ENCODE measurements around the gene SETD5. TPM values are rescaled to one million over a fixed set of nuclear protein-coding genes. Genes with fewer than 3 reads are reported as not detected.

The SETD5 gene
- polyA plus RNA-seq, 4 donors, result 9.5 to 87.0 (median 20.0) TPM

GRCh38 chr3:9386078-9386459, 11.3 kb upstream of the SETD5 start:
- Histone ChIP-seq H3K4me1 (ENCODE audit: control insufficient read depth in 3 of 3, insufficient read depth in 2 of 3, low read depth in 1 of 3, low read length in 2 of 3) (no peaks in the 10 kb centered on the region), H3K36me3 (ENCODE audit: control insufficient read depth in 3 of 3, insufficient read depth in 2 of 3, low read depth in 1 of 3, low read length in 3 of 3) (peaks cover 26 to 35% (median 27%) of the 10 kb centered on the region in 3 donors), H3K27me3 (ENCODE audit: control insufficient read depth in 3 of 3, insufficient read depth in 3 of 3, low read length in 3 of 3) (no peaks in the 10 kb centered on the region), H3K9me3 (ENCODE audit: control insufficient read depth in 2 of 2, insufficient read depth in 1 of 2, low read depth in 1 of 2, low read length in 1 of 2) (no peaks in the 10 kb centered on the region), H3K4me3 (ENCODE audit: low read depth in 1 of 3, low read length in 3 of 3) (no peak overlapping the region), H3K27ac (ENCODE audit: low read depth in 1 of 3, low read length in 2 of 3) (no peak overlapping the region)
- FAIRE-seq (no peak), DNase-seq (no peak)
- WGBS, 3 donors, result 56 to 61% (median 59%) methylated on average over 3 of the region's 3 CpGs

DNA sequence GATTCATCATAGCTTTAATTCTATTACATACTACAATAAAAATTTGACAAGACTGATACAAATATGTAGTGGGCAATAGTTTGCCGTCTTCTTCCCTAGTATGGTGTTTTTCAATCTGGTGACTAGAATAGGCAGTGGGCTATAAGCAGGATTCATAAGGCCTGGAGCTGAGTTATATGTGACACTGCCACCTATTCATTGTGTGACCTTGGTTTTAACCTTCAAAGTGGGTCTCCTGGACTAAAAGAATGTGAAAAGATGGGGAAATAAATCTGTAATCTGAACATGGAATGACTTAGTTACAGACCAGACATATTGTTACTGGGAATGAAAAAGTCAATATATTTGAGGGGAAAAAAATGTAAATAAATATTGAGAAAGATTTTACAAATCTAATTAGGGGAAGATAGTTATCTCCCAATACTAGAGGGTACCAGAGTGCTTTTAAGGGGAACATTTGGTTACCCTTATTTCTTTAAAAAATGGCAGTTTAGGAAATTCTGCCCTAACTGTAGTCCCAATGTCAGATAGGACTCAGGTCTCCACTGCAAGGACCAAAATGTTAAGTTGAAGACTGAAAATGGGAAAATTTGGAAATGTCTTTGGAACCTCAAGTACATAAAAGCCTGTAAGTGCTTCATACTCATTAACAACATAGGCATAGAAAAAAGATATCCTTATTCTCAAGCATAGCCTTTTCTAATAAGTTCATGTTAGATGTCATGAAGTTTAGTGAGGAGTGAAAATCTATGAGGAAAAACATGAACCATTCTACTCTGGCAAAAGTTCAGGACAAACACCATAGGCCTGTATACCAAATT, 10.7 kb upstream of the SETD5 start:
- H3K27ac ChIP-seq (ENCODE audit: low read depth in 1 of 3, low read length in 2 of 3), result no peak overlapping the region
- no peak overlapping the region for H3K4me3 ChIP-seq (ENCODE audit: low read depth in 1 of 3, low read length in 3 of 3)
- no peaks in the 10 kb centered on the region for H3K4me1 ChIP-seq (ENCODE audit: control insufficient read depth in 3 of 3, insufficient read depth in 2 of 3, low read depth in 1 of 3, low read length in 2 of 3)
- peaks cover 26 to 38% (median 31%) of the 10 kb centered on the region in 3 donors for H3K36me3 ChIP-seq (ENCODE audit: control insufficient read depth in 3 of 3, insufficient read depth in 2 of 3, low read depth in 1 of 3, low read length in 3 of 3)
- no peaks in the 10 kb centered on the region for H3K27me3 ChIP-seq (ENCODE audit: control insufficient read depth in 3 of 3, insufficient read depth in 3 of 3, low read length in 3 of 3)
- DNase-seq (no peak), FAIRE-seq (no peak)
- no peaks in the 10 kb centered on the region for H3K9me3 ChIP-seq (ENCODE audit: control insufficient read depth in 2 of 2, insufficient read depth in 1 of 2, low read depth in 1 of 2, low read length in 1 of 2)
- 1 to 40% (median 4%) methylated on average over 1 of the region's 1 CpG for WGBS, 3 donors

GRCh38 chr3:9387322-9387655, 10.1 kb upstream of the SETD5 start:
- Histone ChIP-seq H3K27me3 (ENCODE audit: control insufficient read depth in 3 of 3, insufficient read depth in 3 of 3, low read length in 3 of 3) (no peaks in the 10 kb centered on the region), H3K4me3 (ENCODE audit: low read depth in 1 of 3, low read length in 3 of 3) (no peak overlapping the region), H3K4me1 (ENCODE audit: control insufficient read depth in 3 of 3, insufficient read depth in 2 of 3, low read depth in 1 of 3, low read length in 2 of 3) (no peaks in the 10 kb centered on the region), H3K36me3 (ENCODE audit: control insufficient read depth in 3 of 3, insufficient read depth in 2 of 3, low read depth in 1 of 3, low read length in 3 of 3) (peaks cover 26 to 38% (median 31%) of the 10 kb centered on the region in 3 donors), H3K27ac (ENCODE audit: low read depth in 1 of 3, low read length in 2 of 3) (no peak overlapping the region), H3K9me3 (ENCODE audit: control insufficient read depth in 2 of 2, insufficient read depth in 1 of 2, low read depth in 1 of 2, low read length in 1 of 2) (no peaks in the 10 kb centered on the region)
- DNase-seq (no peak), FAIRE-seq (no peak)
- WGBS, 3 donors, result 81 to 85% (median 84%) methylated on average over 2 of the region's 2 CpGs

DNA sequence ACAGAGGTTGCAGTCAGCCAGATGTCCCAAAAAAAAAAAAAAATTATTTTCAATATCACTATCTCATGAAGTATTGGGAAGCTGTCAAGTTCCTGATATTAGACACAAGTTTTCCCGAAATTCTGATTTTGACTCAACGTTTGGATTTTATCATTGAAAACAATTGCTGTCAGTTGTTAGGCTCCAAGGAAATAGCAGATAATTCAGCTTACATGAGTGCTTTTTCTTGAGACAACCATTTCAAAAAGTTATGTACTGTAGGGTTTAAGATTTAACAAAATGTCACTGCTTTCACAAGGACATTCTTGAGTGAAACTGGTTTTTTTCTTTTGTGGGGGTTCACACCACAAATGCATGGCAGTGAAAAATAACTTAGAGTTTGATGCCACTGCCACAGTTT, 9.3 kb upstream of the SETD5 start:
- H3K27me3 ChIP-seq (ENCODE audit: control insufficient read depth in 3 of 3, insufficient read depth in 3 of 3, low read length in 3 of 3), result no peaks in the 10 kb centered on the region
- H3K4me3 ChIP-seq (ENCODE audit: low read depth in 1 of 3, low read length in 3 of 3), result no peak overlapping the region
- 79 to 84% (median 80%) methylated on average over 2 of the region's 2 CpGs for WGBS, 3 donors
- DNase-seq (no peak), FAIRE-seq (no peak)
- H3K27ac ChIP-seq (ENCODE audit: low read depth in 1 of 3, low read length in 2 of 3), result no peak overlapping the region
- peaks cover 0 to 2% (median 0%) of the 10 kb centered on the region in 3 donors for H3K4me1 ChIP-seq (ENCODE audit: control insufficient read depth in 3 of 3, insufficient read depth in 2 of 3, low read depth in 1 of 3, low read length in 2 of 3)
- H3K9me3 ChIP-seq (ENCODE audit: control insufficient read depth in 2 of 2, insufficient read depth in 1 of 2, low read depth in 1 of 2, low read length in 1 of 2), result no peaks in the 10 kb centered on the region
- peaks cover 21 to 35% (median 31%) of the 10 kb centered on the region in 3 donors for H3K36me3 ChIP-seq (ENCODE audit: control insufficient read depth in 3 of 3, insufficient read depth in 2 of 3, low read depth in 1 of 3, low read length in 3 of 3)

DNA sequence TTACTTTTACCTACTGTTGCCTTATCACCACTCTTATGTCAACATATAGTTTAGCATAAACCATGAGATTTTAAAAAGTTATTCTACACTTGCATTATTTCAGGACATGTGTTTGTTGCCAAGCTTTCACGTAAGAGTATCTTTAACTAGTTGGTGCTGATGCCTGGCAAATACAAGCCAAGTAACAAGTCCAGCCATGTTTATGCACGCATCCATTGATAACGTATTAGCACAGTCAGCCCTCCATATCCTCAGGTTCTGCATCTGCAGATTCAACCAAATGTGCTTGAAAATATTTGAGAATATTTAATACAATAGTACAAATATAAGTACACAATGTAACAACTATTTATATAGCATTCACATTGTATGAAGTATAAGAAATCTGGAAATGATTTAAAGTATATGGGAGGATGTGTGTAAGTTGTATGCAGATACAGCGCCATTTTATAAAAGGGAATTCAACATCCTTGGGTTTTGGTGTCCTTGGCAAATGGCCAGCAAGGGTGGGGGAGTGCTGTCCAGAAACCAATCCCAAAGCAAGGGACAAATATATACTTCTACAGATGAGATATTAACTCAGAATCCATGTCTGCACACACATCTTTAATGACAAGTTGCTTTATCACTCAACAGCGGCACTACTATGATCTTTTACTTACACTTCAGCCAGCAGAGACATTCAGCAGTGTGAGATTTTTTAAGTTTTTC, 8.7 kb upstream of the SETD5 start:
- H3K27me3 ChIP-seq (ENCODE audit: control insufficient read depth in 3 of 3, insufficient read depth in 3 of 3, low read length in 3 of 3), result no peaks in the 10 kb centered on the region
- WGBS, 3 donors, result 92 to 96% (median 92%) methylated on average over 5 of the region's 5 CpGs
- H3K27ac ChIP-seq (ENCODE audit: low read depth in 1 of 3, low read length in 2 of 3), result no peak overlapping the region
- peaks cover 0 to 5% (median 0%) of the 10 kb centered on the region in 3 donors for H3K4me1 ChIP-seq (ENCODE audit: control insufficient read depth in 3 of 3, insufficient read depth in 2 of 3, low read depth in 1 of 3, low read length in 2 of 3)
- no peak for FAIRE-seq
- DNase-seq, result no peak
- peaks cover 21 to 35% (median 31%) of the 10 kb centered on the region in 3 donors for H3K36me3 ChIP-seq (ENCODE audit: control insufficient read depth in 3 of 3, insufficient read depth in 2 of 3, low read depth in 1 of 3, low read length in 3 of 3)
- no peak overlapping the region for H3K4me3 ChIP-seq (ENCODE audit: low read depth in 1 of 3, low read length in 3 of 3)
- H3K9me3 ChIP-seq (ENCODE audit: control insufficient read depth in 2 of 2, insufficient read depth in 1 of 2, low read depth in 1 of 2, low read length in 1 of 2), result no peaks in the 10 kb centered on the region

DNA sequence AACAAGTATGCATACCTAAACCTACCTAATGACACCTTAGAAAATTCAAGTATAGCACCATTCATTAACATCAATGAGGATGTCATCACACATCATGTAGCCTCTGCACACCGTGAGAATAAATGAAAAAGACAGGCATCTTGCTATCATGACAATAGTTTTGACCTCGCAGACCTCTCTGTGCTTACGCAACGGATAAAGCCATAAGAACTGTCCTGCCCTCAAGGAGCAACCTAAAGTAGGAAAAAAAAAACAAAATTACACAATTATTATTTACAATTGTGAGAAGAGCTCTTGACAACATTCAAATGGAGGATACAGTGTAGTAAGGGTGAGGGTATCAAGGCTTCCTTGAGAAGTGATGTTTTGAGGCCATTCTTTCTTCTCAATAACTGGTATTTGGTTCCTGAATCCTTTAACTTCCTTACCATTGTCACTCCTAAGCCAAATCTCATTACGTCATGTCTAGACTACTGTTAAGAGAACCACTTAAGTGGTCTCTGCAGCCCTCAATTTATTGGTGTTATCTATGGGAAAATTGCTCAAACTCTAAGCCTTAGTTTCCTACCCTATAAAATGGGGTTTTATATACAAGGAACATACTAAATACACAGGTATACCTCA, 7.0 kb upstream of the SETD5 start:
- 92 to 96% (median 94%) methylated on average over 5 of the region's 5 CpGs for WGBS, 3 donors
- peaks cover 0 to 12% (median 6%) of the 10 kb centered on the region in 3 donors for H3K4me1 ChIP-seq (ENCODE audit: control insufficient read depth in 3 of 3, insufficient read depth in 2 of 3, low read depth in 1 of 3, low read length in 2 of 3)
- no peaks in the 10 kb centered on the region for H3K9me3 ChIP-seq (ENCODE audit: control insufficient read depth in 2 of 2, insufficient read depth in 1 of 2, low read depth in 1 of 2, low read length in 1 of 2)
- no peaks in the 10 kb centered on the region for H3K27me3 ChIP-seq (ENCODE audit: control insufficient read depth in 3 of 3, insufficient read depth in 3 of 3, low read length in 3 of 3)
- H3K27ac ChIP-seq (ENCODE audit: low read depth in 1 of 3, low read length in 2 of 3), result no peak overlapping the region
- FAIRE-seq, result no peak
- no peak overlapping the region for H3K4me3 ChIP-seq (ENCODE audit: low read depth in 1 of 3, low read length in 3 of 3)
- H3K36me3 ChIP-seq (ENCODE audit: control insufficient read depth in 3 of 3, insufficient read depth in 2 of 3, low read depth in 1 of 3, low read length in 3 of 3), result peaks cover 15 to 31% (median 25%) of the 10 kb centered on the region in 3 donors
- DNase-seq, result no peak

DNA sequence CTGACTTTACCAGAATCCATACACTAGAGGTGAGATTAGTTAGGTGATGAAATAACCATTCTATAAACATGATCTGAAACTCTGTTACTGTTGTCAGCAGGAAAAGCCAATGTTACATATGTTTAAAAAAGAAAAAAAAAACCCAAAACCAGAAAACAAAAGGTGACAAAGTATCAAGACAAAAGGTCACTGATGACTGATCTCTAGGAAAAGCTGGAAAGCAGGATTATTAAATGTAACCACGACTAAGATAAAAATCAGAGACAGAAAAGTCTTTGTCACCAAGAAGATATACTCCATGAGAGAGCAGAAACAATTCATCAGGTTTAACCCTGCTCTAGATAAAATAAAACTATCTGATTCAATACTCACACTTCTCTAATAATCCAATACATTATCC, 5.4 kb upstream of the SETD5 start:
- peaks cover 0 to 12% (median 9%) of the 10 kb centered on the region in 3 donors for H3K4me1 ChIP-seq (ENCODE audit: control insufficient read depth in 3 of 3, insufficient read depth in 2 of 3, low read depth in 1 of 3, low read length in 2 of 3)
- WGBS, 3 donors, result 3 to 19% (median 16%) methylated on average over 1 of the region's 1 CpG
- DNase-seq (no peak), FAIRE-seq (no peak)
- H3K4me3 ChIP-seq (ENCODE audit: low read depth in 1 of 3, low read length in 3 of 3), result no peak overlapping the region
- H3K27me3 ChIP-seq (ENCODE audit: control insufficient read depth in 3 of 3, insufficient read depth in 3 of 3, low read length in 3 of 3), result no peaks in the 10 kb centered on the region
- no peaks in the 10 kb centered on the region for H3K9me3 ChIP-seq (ENCODE audit: control insufficient read depth in 2 of 2, insufficient read depth in 1 of 2, low read depth in 1 of 2, low read length in 1 of 2)
- H3K27ac ChIP-seq (ENCODE audit: low read depth in 1 of 3, low read length in 2 of 3), result no peak overlapping the region
- H3K36me3 ChIP-seq (ENCODE audit: control insufficient read depth in 3 of 3, insufficient read depth in 2 of 3, low read depth in 1 of 3, low read length in 3 of 3), result peaks cover 15 to 28% (median 25%) of the 10 kb centered on the region in 3 donors

DNA sequence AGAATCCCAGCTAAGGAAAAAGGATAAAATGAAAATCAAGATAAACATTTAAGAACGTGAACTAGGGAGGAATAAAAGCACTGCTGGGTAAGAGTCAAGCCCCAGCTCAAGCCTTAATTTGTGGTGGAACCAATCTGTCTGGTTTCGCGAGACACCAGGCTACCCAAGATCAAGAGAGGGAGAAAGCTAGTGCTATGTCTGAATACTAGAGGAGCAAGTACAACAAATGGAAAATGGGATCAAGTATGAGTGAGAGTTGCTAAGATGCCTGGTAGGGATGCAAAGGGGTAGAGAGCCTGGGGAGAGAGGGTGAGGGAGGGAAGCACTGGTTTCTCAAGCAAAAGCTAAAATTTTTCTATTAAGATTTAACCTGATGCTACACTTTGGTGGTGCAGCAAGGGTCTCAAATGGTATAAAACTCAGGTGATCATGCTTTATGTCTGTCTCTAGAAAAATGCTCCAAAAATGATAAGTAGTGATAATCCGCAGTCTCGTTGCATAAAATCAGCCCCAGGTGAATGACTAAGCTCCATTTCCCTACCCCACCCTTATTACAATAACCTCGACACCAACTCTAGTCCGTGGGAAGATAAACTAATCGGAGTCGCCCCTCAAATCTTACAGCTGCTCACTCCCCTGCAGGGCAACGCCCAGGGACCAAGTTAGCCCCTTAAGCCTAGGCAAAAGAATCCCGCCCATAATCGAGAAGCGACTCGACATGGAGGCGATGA, 1.7 kb upstream of the SETD5 start:
- H3K9me3 ChIP-seq (ENCODE audit: control insufficient read depth in 2 of 2, insufficient read depth in 1 of 2, low read depth in 1 of 2, low read length in 1 of 2), result no peaks in the 10 kb centered on the region
- no peak for DNase-seq
- no peak for FAIRE-seq
- WGBS, 3 donors, result 2 to 5% (median 4%) methylated on average over 15 of the region's 15 CpGs
- H3K4me1 ChIP-seq (ENCODE audit: control insufficient read depth in 3 of 3, insufficient read depth in 2 of 3, low read depth in 1 of 3, low read length in 2 of 3), result peaks cover 2 to 17% (median 12%) of the 10 kb centered on the region in 3 donors
- peaks cover 3 to 15% (median 12%) of the 10 kb centered on the region in 3 donors for H3K36me3 ChIP-seq (ENCODE audit: control insufficient read depth in 3 of 3, insufficient read depth in 2 of 3, low read depth in 1 of 3, low read length in 3 of 3)
- H3K27me3 ChIP-seq (ENCODE audit: control insufficient read depth in 3 of 3, insufficient read depth in 3 of 3, low read length in 3 of 3), result no peaks in the 10 kb centered on the region
- peak overlapping the region; percentile 69 to 92 (median 82) for H3K4me3 ChIP-seq (ENCODE audit: low read depth in 1 of 3, low read length in 3 of 3)
- peak overlapping the region; percentile 95 to 98 (median 97) for H3K27ac ChIP-seq (ENCODE audit: low read depth in 1 of 3, low read length in 2 of 3)

All from small intestine (tissue), 7 donors.